Measurements from ENCODE around the gene RASAL2.

DNA sequence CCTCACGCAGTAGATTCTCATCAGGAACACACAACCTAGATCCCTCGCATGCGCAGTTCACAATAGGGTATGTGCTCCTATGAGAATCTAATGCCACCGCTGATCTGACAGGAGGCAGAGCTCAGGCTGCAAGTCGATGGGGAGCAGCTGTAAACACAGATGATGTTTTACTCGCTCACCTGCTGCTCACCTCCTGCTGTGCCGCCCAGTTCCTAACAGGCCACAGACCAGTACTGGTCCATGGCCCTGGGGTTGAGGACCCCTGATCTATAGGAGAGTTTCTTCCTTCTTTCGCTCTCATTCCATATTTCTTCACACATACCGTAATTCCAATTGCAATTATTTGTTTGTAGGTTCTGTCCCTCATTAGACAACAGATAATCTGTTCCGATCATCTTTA is 299.5 kb downstream of the RASAL2 start:
- TF ChIP-seq POLR2A (IDR thresholded peaks at IDR 0.05; ENCODE audit: low read depth, low read length) = no peak
- TF ChIP-seq, protein P1, sequence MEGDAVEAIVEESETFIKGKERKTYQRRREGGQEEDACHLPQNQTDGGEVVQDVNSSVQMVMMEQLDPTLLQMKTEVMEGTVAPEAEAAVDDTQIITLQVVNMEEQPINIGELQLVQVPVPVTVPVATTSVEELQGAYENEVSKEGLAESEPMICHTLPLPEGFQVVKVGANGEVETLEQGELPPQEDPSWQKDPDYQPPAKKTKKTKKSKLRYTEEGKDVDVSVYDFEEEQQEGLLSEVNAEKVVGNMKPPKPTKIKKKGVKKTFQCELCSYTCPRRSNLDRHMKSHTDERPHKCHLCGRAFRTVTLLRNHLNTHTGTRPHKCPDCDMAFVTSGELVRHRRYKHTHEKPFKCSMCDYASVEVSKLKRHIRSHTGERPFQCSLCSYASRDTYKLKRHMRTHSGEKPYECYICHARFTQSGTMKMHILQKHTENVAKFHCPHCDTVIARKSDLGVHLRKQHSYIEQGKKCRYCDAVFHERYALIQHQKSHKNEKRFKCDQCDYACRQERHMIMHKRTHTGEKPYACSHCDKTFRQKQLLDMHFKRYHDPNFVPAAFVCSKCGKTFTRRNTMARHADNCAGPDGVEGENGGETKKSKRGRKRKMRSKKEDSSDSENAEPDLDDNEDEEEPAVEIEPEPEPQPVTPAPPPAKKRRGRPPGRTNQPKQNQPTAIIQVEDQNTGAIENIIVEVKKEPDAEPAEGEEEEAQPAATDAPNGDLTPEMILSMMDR (conservative IDR thresholded peaks at IDR 0.05; ENCODE audit: low read depth, low read length) = no peak
- TF ChIP-seq CHD1 (IDR thresholded peaks at IDR 0.05; ENCODE audit: low read depth, low read length) = no peak
- TF ChIP-seq MAFK (IDR thresholded peaks at IDR 0.05; ENCODE audit: low read depth, low read length) = no peak
- TF ChIP-seq RFX5 (IDR thresholded peaks at IDR 0.05; ENCODE audit: low read depth, low read length) = no peak
- no peak for TF ChIP-seq RCOR1 (IDR thresholded peaks at IDR 0.05; ENCODE audit: insufficient replicate concordance, low read length)
- no peak for TF ChIP-seq NFE2L2 (IDR thresholded peaks at IDR 0.05; ENCODE audit: low read depth, low read length)
- no peak for TF ChIP-seq FOS (IDR thresholded peaks at IDR 0.05; ENCODE audit: low read depth, low read length)
- no peak for TF ChIP-seq ELK1 (IDR thresholded peaks at IDR 0.05; ENCODE audit: borderline replicate concordance, low read depth, low read length)
